ENCODE measurements around the gene HEPHL1.

Gene HEPHL1

GRCh38 chr11:94025690-94026394, 4.7 kb downstream of the HEPHL1 start:
- DNase-seq = no peak

- DNase-seq = no peak
Observed at GRCh38 chr11:94027210-94027609, 6.1 kb downstream of the HEPHL1 start.

GRCh38 chr11:94028436-94028835, 7.3 kb downstream of the HEPHL1 start:
- DNase-seq = no peak

- no peak for DNase-seq
Observed at GRCh38 chr11:94030059-94030458, 8.9 kb downstream of the HEPHL1 start.

GRCh38 chr11:94031625-94032024, 10.5 kb downstream of the HEPHL1 start:
- DNase-seq = no peak

- DNase-seq = no peak
Observed at GRCh38 chr11:94032066-94032465, 10.9 kb downstream of the HEPHL1 start.

GRCh38 chr11:94032725-94033124, 11.6 kb downstream of the HEPHL1 start:
- DNase-seq = no peak

GRCh38 chr11:94034207-94034606, 13.1 kb downstream of the HEPHL1 start:
- DNase-seq = no peak

- DNase-seq = no peak
Observed at GRCh38 chr11:94036096-94036495, 14.9 kb downstream of the HEPHL1 start.

GRCh38 chr11:94043241-94043640, 22.1 kb downstream of the HEPHL1 start:
- DNase-seq = no peak

GRCh38 chr11:94046796-94047195, 25.6 kb downstream of the HEPHL1 start:
- no peak for DNase-seq

GRCh38 chr11:94048032-94048709, 27.0 kb downstream of the HEPHL1 start:
- DNase-seq = no peak

- DNase-seq = no peak
Observed at GRCh38 chr11:94049351-94049750, 28.2 kb downstream of the HEPHL1 start.

GRCh38 chr11:94058630-94059029, 37.5 kb downstream of the HEPHL1 start:
- no peak for DNase-seq

GRCh38 chr11:94059065-94059464, 37.9 kb downstream of the HEPHL1 start:
- no peak for DNase-seq

- DNase-seq = no peak
Observed at GRCh38 chr11:94060401-94060800, 39.2 kb downstream of the HEPHL1 start.

GRCh38 chr11:94062360-94062759, 41.2 kb downstream of the HEPHL1 start:
- no peak for DNase-seq

- DNase-seq = no peak
Observed at GRCh38 chr11:94066901-94067429, 45.8 kb downstream of the HEPHL1 start.

- DNase-seq = no peak
Observed at GRCh38 chr11:94068764-94069163, 47.6 kb downstream of the HEPHL1 start.

GRCh38 chr11:94077552-94078293, 56.6 kb downstream of the HEPHL1 start:
- no peak for DNase-seq

GRCh38 chr11:94084164-94084563, 63.0 kb downstream of the HEPHL1 start:
- DNase-seq = no peak

GRCh38 chr11:94088906-94089305, 67.8 kb downstream of the HEPHL1 start:
- no peak for DNase-seq

- no peak for DNase-seq
Observed at GRCh38 chr11:94089341-94089740, 68.2 kb downstream of the HEPHL1 start.

- DNase-seq = no peak
Observed at GRCh38 chr11:94090401-94090800, 69.2 kb downstream of the HEPHL1 start.

Data from stimulated activated CD4-positive, alpha-beta T cell treated with anti-CD3 and anti-CD28 coated beads, Interleukin-1b, Interleukin-23, amount 100 ng/mL, for 48 hours (primary cell).